GM12801 (cell line): ENCODE results near the gene ADAM33.

Experiments used
- CTCF ChIP-seq: IDR thresholded peaks from one replicate; pipeline ENCODE4 v1.5.1; 2011; ENCODE audit warnings: control low read depth; ENCODE audit not compliant: insufficient read length; ENCODE audit errors: extremely low read depth

The ADAM33 gene

DNA sequence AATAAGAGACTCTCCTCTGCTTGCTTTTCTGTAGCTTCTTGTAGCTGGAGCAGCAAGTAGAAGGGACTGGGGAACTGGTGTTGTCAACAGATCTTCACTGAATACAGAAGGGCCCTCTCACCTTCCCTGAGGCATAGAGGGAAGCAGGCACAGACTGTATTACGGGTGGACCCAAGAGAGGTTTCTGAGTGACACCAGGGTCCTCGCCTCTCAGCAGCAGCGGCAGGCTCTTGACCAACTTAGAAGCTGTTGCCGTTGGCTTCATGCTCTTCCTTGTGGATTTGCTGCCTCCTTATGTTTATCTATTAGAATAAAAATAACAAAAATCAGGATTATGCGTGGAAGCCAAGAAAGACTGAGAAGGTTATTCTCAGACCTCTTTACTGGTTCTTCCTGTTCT, 50.3 kb downstream of the ADAM33 start:
- TF ChIP-seq CTCF: no peak

DNA sequence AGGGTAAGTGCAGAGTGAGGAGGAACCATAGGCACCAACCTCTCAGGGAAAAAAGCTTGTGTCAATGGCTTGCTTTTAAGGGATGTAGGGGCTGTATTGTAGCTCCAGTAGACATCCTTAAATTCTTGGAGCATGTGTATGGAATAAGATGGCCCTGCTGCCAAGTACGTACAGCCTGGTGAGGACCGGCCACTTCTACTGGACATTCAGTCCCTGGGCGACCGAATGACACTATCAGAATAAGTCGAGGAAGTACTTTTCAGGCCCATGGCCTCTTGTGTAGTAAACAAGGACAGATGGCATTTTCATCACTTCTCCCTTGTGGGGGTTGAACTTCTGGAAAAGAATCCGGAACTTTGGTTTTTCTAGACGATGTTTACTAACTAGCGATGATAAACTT, 51.4 kb downstream of the ADAM33 start:
- no peak for TF ChIP-seq CTCF

- TF ChIP-seq CTCF: no peak
Observed at GRCh38 chr20:3629893-3630292, 51.9 kb downstream of the ADAM33 start.

DNA sequence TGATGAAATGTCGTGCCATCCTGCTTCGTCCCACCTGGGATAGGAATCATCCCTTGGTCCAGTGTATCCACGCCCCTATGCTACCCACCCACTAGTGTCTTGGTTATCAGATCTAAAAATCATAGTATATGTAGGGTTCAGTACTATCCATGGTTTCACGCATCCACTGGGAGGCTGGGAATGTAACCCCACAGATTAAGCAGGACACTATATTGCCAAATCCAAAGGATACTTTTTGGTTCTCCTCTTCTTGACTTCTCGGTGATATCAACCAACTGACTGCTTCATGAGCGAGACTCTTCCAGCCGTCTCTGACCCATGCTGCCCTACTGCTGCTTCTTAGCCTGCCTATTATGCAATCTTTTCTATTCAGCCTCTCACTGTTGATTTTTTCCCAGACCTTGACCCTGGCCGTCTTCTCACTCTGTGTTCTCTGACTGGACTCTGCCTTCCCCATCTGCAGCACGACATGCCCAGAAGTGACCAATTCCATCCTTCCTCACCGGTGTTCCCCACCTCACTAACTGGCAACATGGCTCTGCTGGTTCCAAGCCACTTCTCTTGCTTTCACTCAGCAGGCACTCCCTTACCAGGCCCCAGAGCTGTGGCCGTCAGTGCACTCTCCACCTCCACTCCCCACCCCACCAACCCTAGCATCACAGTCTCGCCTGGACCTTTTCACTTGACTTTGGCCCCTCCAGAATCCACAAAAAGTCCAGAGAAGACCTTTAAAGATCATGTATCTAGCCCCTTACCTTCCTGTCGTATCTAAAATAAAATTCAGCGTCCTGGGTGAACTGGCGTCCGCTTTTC, 53.1 kb downstream of the ADAM33 start:
- TF ChIP-seq CTCF: no peak

- TF ChIP-seq CTCF: no peak
Observed at GRCh38 chr20:3627476-3627875, 54.3 kb downstream of the ADAM33 start.

DNA sequence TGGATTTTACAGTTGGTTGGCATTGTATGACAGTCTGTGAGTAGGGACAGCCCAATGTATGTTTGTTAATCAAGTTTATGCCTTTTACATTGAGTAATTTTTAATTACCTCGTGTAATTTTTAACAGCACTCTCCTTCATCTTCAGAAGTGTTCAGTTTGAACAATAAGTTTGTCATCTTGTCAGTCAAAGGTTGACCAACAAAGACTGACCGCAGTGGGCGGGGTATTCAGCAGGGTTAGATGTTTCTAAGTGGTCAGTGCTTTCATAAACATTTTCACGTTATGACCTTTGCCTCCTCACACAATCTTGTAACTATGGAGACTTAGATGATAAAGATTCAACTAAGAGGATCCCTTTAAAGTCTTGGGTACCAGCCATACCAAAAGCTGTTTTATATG, 59.4 kb downstream of the ADAM33 start:
- no peak for TF ChIP-seq CTCF

DNA sequence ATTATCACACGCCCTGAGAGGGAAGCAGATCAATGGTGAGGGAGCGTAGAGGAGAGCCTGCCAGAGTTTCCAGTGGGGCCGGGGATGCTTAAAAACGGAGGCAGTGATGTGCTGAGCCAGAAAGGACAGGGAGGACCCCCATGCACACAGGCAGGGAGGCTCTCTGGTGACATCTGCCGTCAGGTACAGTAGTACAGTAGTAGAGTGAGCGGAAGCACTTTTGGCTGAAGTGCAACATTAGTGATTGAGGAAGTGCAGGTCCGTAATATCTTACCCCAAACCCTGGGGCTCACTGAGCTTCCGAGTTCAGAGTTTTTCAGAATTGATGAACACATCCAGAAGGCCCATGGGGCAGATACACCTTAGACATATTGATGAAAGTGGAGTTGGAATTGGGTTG, 60.7 kb downstream of the ADAM33 start:
- no peak for TF ChIP-seq CTCF
